AG04449 (cell line): ENCODE data around the gene TIMM21.
A peak's percentile ranks its signal among the peaks of the same experiment; 100 is the strongest.

ENCODE experiments used
- CTCF ChIA-PET: fragments of 350-600 bp; formaldehyde crosslinking; extraction: SDS; loops from one replicate; lab custom pipeline; 2021; ENCODE audit warnings: antibody characterized with exemption; lab: Yijun Ruan, JAX
- POLR2A ChIA-PET: fragments of 400-600, 350-600 bp; formaldehyde crosslinking; extraction: SDS; loops from one replicate; lab custom pipeline; 2020; ENCODE audit warnings: antibody characterized with exemption, inconsistent platforms; lab: Yijun Ruan, JAX
- DNase-seq: peaks from one replicate; pipeline ENCODE4 v3.0.0-alpha.2; 2010; ENCODE audit warnings: low read depth, low spot score
- H3K4me3 ChIP-seq: 2 replicates; pipeline ENCODE4 v1.5.1; 2011; ENCODE audit warnings: low read depth, mild to moderate bottlenecking, control low read depth, low read length
- TF ChIP-seq, protein P1 (sequence below): IDR thresholded peaks from one replicate; pipeline ENCODE4 v1.5.1; 2011; ENCODE audit warnings: mild to moderate bottlenecking, moderate library complexity, low read length, control low read depth, inconsistent platforms; ENCODE audit not compliant: insufficient read depth; ENCODE audit errors: missing control alignments

The TIMM21 gene

DNA sequence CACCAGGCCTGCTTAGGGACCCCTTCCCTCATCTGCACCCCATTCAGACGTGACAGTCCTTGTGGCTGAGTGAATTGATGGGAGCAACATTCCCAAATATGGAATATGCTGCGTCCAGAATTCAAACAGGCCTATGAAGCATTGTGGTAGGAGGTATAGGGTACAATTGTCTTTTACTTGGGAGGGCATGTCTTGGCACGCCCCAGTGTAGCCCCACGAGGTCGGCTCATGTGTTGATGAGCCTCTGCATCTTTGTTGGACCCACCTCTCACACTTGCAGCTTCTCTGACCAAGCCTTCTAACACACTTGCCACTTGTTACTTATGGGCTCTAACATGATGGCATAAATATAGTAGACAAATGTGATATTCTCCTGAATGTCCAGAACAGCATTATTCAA lies 1.6 kb downstream of the TIMM21 start:
- ChIA-PET CTCF (no interaction called here), POLR2A (no interaction called here)
- no peak for DNase-seq
- TF ChIP-seq, protein P1, sequence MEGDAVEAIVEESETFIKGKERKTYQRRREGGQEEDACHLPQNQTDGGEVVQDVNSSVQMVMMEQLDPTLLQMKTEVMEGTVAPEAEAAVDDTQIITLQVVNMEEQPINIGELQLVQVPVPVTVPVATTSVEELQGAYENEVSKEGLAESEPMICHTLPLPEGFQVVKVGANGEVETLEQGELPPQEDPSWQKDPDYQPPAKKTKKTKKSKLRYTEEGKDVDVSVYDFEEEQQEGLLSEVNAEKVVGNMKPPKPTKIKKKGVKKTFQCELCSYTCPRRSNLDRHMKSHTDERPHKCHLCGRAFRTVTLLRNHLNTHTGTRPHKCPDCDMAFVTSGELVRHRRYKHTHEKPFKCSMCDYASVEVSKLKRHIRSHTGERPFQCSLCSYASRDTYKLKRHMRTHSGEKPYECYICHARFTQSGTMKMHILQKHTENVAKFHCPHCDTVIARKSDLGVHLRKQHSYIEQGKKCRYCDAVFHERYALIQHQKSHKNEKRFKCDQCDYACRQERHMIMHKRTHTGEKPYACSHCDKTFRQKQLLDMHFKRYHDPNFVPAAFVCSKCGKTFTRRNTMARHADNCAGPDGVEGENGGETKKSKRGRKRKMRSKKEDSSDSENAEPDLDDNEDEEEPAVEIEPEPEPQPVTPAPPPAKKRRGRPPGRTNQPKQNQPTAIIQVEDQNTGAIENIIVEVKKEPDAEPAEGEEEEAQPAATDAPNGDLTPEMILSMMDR: no peak
- peak overlapping the region; percentile 36 for H3K4me3 ChIP-seq

DNA sequence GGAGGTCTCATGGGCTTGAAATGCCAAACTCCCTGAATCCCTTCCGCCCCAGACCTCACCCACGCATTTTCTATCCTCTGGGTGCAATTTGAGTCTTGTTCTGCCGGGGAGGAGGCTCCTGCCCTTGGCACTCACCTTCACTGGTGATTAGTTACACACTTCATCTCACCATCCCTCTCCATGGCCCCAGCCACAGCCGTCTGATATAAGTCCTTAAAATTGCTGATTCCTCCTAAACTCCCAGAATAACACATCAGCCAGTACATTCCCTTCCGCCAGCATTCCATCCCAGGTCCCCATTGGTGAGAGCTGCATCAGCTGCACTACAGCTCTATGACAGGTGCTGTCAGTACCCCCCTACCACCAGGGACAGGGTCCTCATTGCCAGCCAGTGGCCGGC lies 3.9 kb downstream of the TIMM21 start:
- POLR2A ChIA-PET: no interaction called here
- H3K4me3 ChIP-seq: no peak overlapping the region
- TF ChIP-seq, protein P1: no peak
- CTCF ChIA-PET: no interaction called here
- no peak for DNase-seq

DNA sequence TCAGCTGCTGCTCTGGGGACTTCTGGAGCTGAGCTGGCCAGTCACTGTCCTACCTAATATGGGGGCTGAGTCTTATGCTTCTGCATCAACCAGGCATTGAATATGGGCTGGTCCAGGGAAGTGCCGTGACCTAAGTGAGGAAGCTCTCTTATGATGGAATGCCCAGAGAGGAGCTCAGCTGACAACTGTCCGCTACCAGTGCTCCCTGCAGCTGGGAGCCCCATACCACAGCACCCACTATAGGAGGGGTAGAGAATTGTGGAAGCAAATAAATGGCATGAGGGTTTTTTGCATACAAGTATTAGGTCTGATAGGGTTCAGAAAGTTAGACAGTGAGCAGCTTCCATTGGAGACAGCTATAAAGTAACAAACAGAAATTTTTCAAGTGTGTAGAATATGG lies 4.5 kb downstream of the TIMM21 start:
- no peak for DNase-seq
- POLR2A ChIA-PET: no interaction called here
- CTCF ChIA-PET: interaction anchor here (1.5 kb wide), 1 partner anchor 16 kb away, joined by 4 read pairs; no protein-coding TSS in a partner anchor
- TF ChIP-seq, protein P1: no peak
- H3K4me3 ChIP-seq: no peak overlapping the region

DNA sequence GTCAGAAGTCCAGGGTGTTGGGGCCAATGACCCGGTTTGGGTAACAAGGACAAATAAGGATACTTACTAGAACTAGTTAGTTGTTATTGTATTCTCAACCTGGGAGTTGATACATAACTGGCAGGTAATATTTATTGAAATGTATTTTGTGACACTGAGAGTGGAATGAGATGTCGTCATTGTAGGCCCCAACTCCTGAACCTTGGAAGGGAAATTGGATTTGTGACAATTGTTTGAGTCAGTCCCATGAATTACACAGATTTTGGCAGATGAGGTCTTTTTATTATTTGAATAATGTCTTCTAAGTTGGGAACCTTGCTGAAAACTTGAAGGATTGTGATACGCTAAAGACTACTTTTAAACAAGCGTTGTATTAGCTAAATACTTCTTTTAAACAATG lies 5.1 kb downstream of the TIMM21 start:
- TF ChIP-seq, protein P1: no peak
- CTCF ChIA-PET: interaction anchor here (1.5 kb wide), 1 partner anchor 17 kb away, joined by 4 read pairs; no protein-coding TSS in a partner anchor
- H3K4me3 ChIP-seq: no peak overlapping the region
- POLR2A ChIA-PET: no interaction called here
- DNase-seq: no peak

DNA sequence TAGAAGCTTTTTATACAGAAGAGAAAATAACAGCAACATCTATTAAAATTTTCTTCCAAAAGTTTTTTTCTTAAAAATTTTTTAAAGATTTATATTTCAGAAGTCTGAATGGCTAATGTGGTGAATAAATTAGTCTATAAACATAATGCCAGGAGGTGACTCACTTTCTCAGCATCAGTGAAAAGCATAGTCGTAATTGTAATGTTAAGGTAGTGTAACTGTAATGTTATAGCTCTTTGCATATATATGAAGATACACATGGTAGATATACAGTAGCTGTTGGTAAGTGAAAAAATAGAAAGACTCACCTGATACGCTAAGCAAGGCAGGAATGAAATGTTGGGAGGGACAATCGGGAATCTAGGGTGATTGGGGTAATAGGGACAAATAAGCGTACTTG lies 5.5 kb downstream of the TIMM21 start:
- H3K4me3 ChIP-seq: no peak overlapping the region
- TF ChIP-seq, protein P1: no peak
- DNase-seq: no peak
- CTCF ChIA-PET: interaction anchor here (1.5 kb wide), 1 partner anchor 17 kb away, joined by 4 read pairs; no protein-coding TSS in a partner anchor
- POLR2A ChIA-PET: no interaction called here

DNA sequence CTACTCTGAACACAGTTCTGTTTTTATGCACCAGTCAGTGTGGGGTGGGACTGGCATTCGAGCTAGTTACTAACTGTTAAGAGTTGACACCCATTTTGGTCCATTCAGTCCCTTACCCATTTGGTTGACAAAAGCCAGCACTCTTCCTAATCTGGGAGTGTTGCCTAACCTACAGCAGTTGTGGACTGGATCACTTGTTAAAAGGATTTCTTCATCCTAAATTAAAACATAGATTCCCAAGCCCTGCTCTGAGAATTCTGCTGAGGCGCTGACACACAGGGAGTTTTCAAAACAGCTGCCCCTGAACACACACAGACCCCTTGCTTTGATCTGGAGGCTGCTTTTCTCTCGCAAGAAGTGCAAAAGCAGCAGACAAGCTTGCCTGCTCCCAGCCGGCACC lies 6.4 kb downstream of the TIMM21 start:
- no peak for DNase-seq
- POLR2A ChIA-PET: no interaction called here
- TF ChIP-seq, protein P1: no peak
- CTCF ChIA-PET: no interaction called here
- H3K4me3 ChIP-seq: no peak overlapping the region
